H7 (cell line): Measurements from ENCODE around the gene TRMT5. TPM values are rescaled to one million over a fixed set of nuclear protein-coding genes. Genes with fewer than 3 reads are reported as not detected.

Experiments
- DNase-seq: peaks from one replicate; pipeline ENCODE4 v3.0.0; 2012
- H3K27me3 ChIP-seq: 2 replicates; pipeline ENCODE4 v1.6.0; 2011; ENCODE audit warnings: mild to moderate bottlenecking, low read length; ENCODE audit not compliant: control insufficient read depth, insufficient read depth
- H3K36me3 ChIP-seq: replicated peaks from 2 replicates; pipeline ENCODE4 v1.5.1; 2011; ENCODE audit warnings: low read length; ENCODE audit not compliant: control insufficient read depth, insufficient read depth
- H3K4me3 ChIP-seq: 2 replicates; pipeline ENCODE4 v1.5.1; 2011; ENCODE audit warnings: low read depth, mild to moderate bottlenecking, control low read depth, low read length, moderate library complexity; ENCODE audit not compliant: insufficient read depth
- total RNA-seq: library from RNA; depleted of rRNA; stranded (reverse); fragments of >200 nt; shearing (Covaris generic); gene quantifications from 2 replicates; pipeline ENCODE4 v1.2.3, GENCODE V29; 2014; rRNA removed

Gene TRMT5
- total RNA-seq, 1 experiment from 2014 or later: 16.0 TPM

GRCh38 chr14:60944204-60944603 lies 36.7 kb downstream of the TRMT5 start:
- no peaks in the 10 kb centered on the region for H3K27me3 ChIP-seq
- no peaks in the 10 kb centered on the region for H3K36me3 ChIP-seq
- no peak overlapping the region for H3K4me3 ChIP-seq
- no peak for DNase-seq

- Histone ChIP-seq H3K36me3 (no peaks in the 10 kb centered on the region), H3K4me3 (no peak overlapping the region), H3K27me3 (no peaks in the 10 kb centered on the region)
- no peak for DNase-seq
These were observed 37.2 kb downstream of the TRMT5 start for GRCh38 chr14:60943637-60944032.

GRCh38 chr14:60935319-60935718 lies 45.6 kb downstream of the TRMT5 start:
- H3K36me3 ChIP-seq: no peaks in the 10 kb centered on the region
- DNase-seq: no peak
- no peak overlapping the region for H3K4me3 ChIP-seq
- no peaks in the 10 kb centered on the region for H3K27me3 ChIP-seq

GRCh38 chr14:60933920-60934655 lies 46.8 kb downstream of the TRMT5 start:
- Histone ChIP-seq H3K27me3 (no peaks in the 10 kb centered on the region), H3K36me3 (no peaks in the 10 kb centered on the region), H3K4me3 (no peak overlapping the region)
- no peak for DNase-seq

GRCh38 chr14:60931218-60931617 lies 49.7 kb downstream of the TRMT5 start:
- no peak for DNase-seq
- Histone ChIP-seq H3K27me3 (no peaks in the 10 kb centered on the region), H3K4me3 (no peak overlapping the region), H3K36me3 (no peaks in the 10 kb centered on the region)

GRCh38 chr14:60926002-60926401 lies 54.9 kb downstream of the TRMT5 start:
- Histone ChIP-seq H3K4me3 (no peak overlapping the region), H3K36me3 (no peaks in the 10 kb centered on the region), H3K27me3 (no peaks in the 10 kb centered on the region)
- DNase-seq: no peak

- H3K36me3 ChIP-seq: no peaks in the 10 kb centered on the region
- H3K4me3 ChIP-seq: no peak overlapping the region
- no peaks in the 10 kb centered on the region for H3K27me3 ChIP-seq
- DNase-seq: no peak
These were observed 55.6 kb downstream of the TRMT5 start for GRCh38 chr14:60925286-60925685.

GRCh38 chr14:60922050-60922449 lies 58.8 kb downstream of the TRMT5 start:
- Histone ChIP-seq H3K27me3 (no peaks in the 10 kb centered on the region), H3K4me3 (no peak overlapping the region), H3K36me3 (no peaks in the 10 kb centered on the region)
- no peak for DNase-seq

Other genes starting within 250 kb of the TRMT5 start
- 57.4 and 78.2 TPM in 2 replicates for gene MNAT1, start 246.3 kb downstream of the TRMT5 start, total RNA-seq
- 6.1 and 7.2 TPM in 2 replicates for gene SLC38A6, start 166 bp upstream of the TRMT5 start, total RNA-seq